CD8-positive, alpha-beta memory T cell (primary cell): ENCODE measurements around the gene CNPY1. TPM values are rescaled to one million over a fixed set of nuclear protein-coding genes. Genes with fewer than 3 reads are reported as not detected.

ENCODE experiments used
- CTCF ChIA-PET: fragments of 350-600 bp; sonication (Branson Sonifier 250); formaldehyde crosslinking; loops from one replicate; lab custom pipeline; 2021; ENCODE audit warnings: antibody characterized with exemption; lab: Charles Lee
- POLR2A ChIA-PET: fragments of 350-600 bp; sonication (Branson Sonifier 250); formaldehyde crosslinking; loops from one replicate; lab custom pipeline; 2021; ENCODE audit warnings: antibody characterized with exemption; lab: Charles Lee
- DNase-seq, 5 donors: peaks; one replicate each; pipeline versions ENCODE4 v3.0.0 to v3.0.0-alpha.2; 2020 to 2022; ENCODE audit warnings: mixed read lengths in 1 of 5
- H3K27ac ChIP-seq: one replicate; pipeline ENCODE4 v1.7.0; 2013; ENCODE audit warnings: low read depth, mild to moderate bottlenecking, low read length, moderate library complexity
- H3K27me3 ChIP-seq: 2 replicates; pipeline ENCODE4 v1.7.0; 2013; ENCODE audit warnings: low read length, mild to moderate bottlenecking; ENCODE audit not compliant: insufficient read depth, poor library complexity, severe bottlenecking
- H3K36me3 ChIP-seq: 2 replicates; pipeline ENCODE4 v1.7.0; 2013; ENCODE audit warnings: mild to moderate bottlenecking, low read length, moderate library complexity; ENCODE audit not compliant: insufficient read depth
- H3K4me1 ChIP-seq: 2 replicates; pipeline ENCODE4 v1.7.0; 2013; ENCODE audit warnings: mild to moderate bottlenecking, low read length, moderate library complexity; ENCODE audit not compliant: insufficient read depth
- H3K4me3 ChIP-seq: 2 replicates; pipeline ENCODE4 v1.7.0; 2013; ENCODE audit warnings: mild to moderate bottlenecking, low read length
- H3K9me3 ChIP-seq: 2 replicates; pipeline ENCODE4 v1.7.0; 2013; ENCODE audit warnings: mild to moderate bottlenecking, low read length
- H3K27ac Mint-ChIP-seq, 8 donors: one replicate each; pipeline ENCODE4 v1.8.0; 2020 to 2021; ENCODE audit warnings: mixed read lengths in 8 of 8, mild to moderate bottlenecking in 6 of 8, inconsistent platforms in 3 of 8, moderate library complexity in 3 of 8
- H3K27me3 Mint-ChIP-seq, 2 donors: one replicate each; pipeline ENCODE4 v1.8.0; 2020 to 2021; ENCODE audit warnings: mixed read lengths in 2 of 2, mild to moderate bottlenecking in 1 of 2, moderate library complexity in 1 of 2
- H3K36me3 Mint-ChIP-seq, 3 donors: one replicate each; pipeline ENCODE4 v1.8.0; 2020 to 2021; ENCODE audit warnings: mixed read lengths in 3 of 3, inconsistent platforms in 1 of 3, mild to moderate bottlenecking in 1 of 3
- H3K4me1 Mint-ChIP-seq, 3 donors: one replicate each; pipeline ENCODE4 v1.8.0; 2020 to 2021; ENCODE audit warnings: mixed read lengths in 3 of 3, inconsistent platforms in 1 of 3, mild to moderate bottlenecking in 1 of 3
- H3K4me3 Mint-ChIP-seq, 7 donors: one replicate each; pipeline ENCODE4 v1.8.0; 2020 to 2021; ENCODE audit warnings: mixed read lengths in 7 of 7, mild to moderate bottlenecking in 6 of 7, moderate library complexity in 4 of 7, inconsistent platforms in 2 of 7
- H3K9me3 Mint-ChIP-seq, 5 donors: one replicate each; pipeline ENCODE4 v1.8.0; 2020 to 2022; ENCODE audit warnings: mixed read lengths in 5 of 5, mild to moderate bottlenecking in 3 of 5, moderate library complexity in 2 of 5, inconsistent platforms in 1 of 5
- polyA plus RNA-seq: library from polyadenylated mRNA; unstranded; fragments of 300-500 nt; fragmentation: Illumina TruSeq; gene quantifications from one replicate; pipeline ENCODE4 v1.2.3, GENCODE V29; 2021
- total RNA-seq, 2 experiments: library from RNA; stranded (reverse); gene quantifications; one replicate each; pipeline ENCODE4 v1.2.3, GENCODE V29; 2021

The CNPY1 gene
- total and polyA plus RNA-seq, 3 experiments from 2014 or later = not detected

- no peak overlapping the region for H3K27ac ChIP-seq
- DNase-seq = no peak
- no peak overlapping the region for H3K27ac Mint-ChIP-seq
- H3K9me3 Mint-ChIP-seq = no peaks in the 10 kb centered on the region
- peaks cover 62 to 82% of the 10 kb centered on the region in 2 donors for H3K27me3 Mint-ChIP-seq
- H3K4me3 Mint-ChIP-seq = peak overlapping the region in 2 of 7 donors; percentile 47 to 48
- no peaks in the 10 kb centered on the region for H3K9me3 ChIP-seq
- H3K27me3 ChIP-seq = peaks cover 76% of the 10 kb centered on the region
- H3K4me1 Mint-ChIP-seq = peaks cover 8 to 22% (median 13%) of the 10 kb centered on the region in 3 donors
- CTCF ChIA-PET = no interaction called here
- POLR2A ChIA-PET = no interaction called here
- H3K36me3 ChIP-seq = no peaks in the 10 kb centered on the region
- peaks cover 0 to 1% (median 0%) of the 10 kb centered on the region in 3 donors for H3K36me3 Mint-ChIP-seq
- no peak overlapping the region for H3K4me3 ChIP-seq
- H3K4me1 ChIP-seq = no peaks in the 10 kb centered on the region
Observed at GRCh38 chr7:155468785-155469148, 77.6 kb downstream of the CNPY1 start.

- peak overlapping the region in 2 of 7 donors; percentile 47 to 48 for H3K4me3 Mint-ChIP-seq
- peaks cover 0 to 1% (median 0%) of the 10 kb centered on the region in 3 donors for H3K36me3 Mint-ChIP-seq
- H3K27me3 ChIP-seq = peaks cover 75% of the 10 kb centered on the region
- peaks cover 8 to 22% (median 13%) of the 10 kb centered on the region in 3 donors for H3K4me1 Mint-ChIP-seq
- no peaks in the 10 kb centered on the region for H3K9me3 Mint-ChIP-seq
- POLR2A ChIA-PET = no interaction called here
- H3K36me3 ChIP-seq = no peaks in the 10 kb centered on the region
- H3K4me3 ChIP-seq = no peak overlapping the region
- H3K27ac Mint-ChIP-seq = no peak overlapping the region
- CTCF ChIA-PET = no interaction called here
- H3K27ac ChIP-seq = no peak overlapping the region
- H3K4me1 ChIP-seq = no peaks in the 10 kb centered on the region
- H3K27me3 Mint-ChIP-seq = peaks cover 63 to 81% of the 10 kb centered on the region in 2 donors
- no peak for DNase-seq
- H3K9me3 ChIP-seq = no peaks in the 10 kb centered on the region
Observed at GRCh38 chr7:155467846-155468784, 78.2 kb downstream of the CNPY1 start.

- H3K36me3 Mint-ChIP-seq = no peaks in the 10 kb centered on the region
- no peaks in the 10 kb centered on the region for H3K4me1 ChIP-seq
- peak in 1 of 5 donors; percentile 26 for DNase-seq
- no peaks in the 10 kb centered on the region for H3K9me3 Mint-ChIP-seq
- no peak overlapping the region for H3K27ac ChIP-seq
- H3K4me3 Mint-ChIP-seq = peak overlapping the region in 3 of 7 donors; percentile 24 to 65 (median 31)
- peaks cover 8 to 22% (median 13%) of the 10 kb centered on the region in 3 donors for H3K4me1 Mint-ChIP-seq
- peaks cover 76% of the 10 kb centered on the region for H3K27me3 ChIP-seq
- POLR2A ChIA-PET = no interaction called here
- CTCF ChIA-PET = no interaction called here
- H3K9me3 ChIP-seq = no peaks in the 10 kb centered on the region
- H3K27me3 Mint-ChIP-seq = peaks cover 67 to 83% of the 10 kb centered on the region in 2 donors
- H3K4me3 ChIP-seq = no peak overlapping the region
- no peaks in the 10 kb centered on the region for H3K36me3 ChIP-seq
- H3K27ac Mint-ChIP-seq = no peak overlapping the region
Observed at GRCh38 chr7:155466814-155467733, 79.3 kb downstream of the CNPY1 start.

GRCh38 chr7:155466142-155466813, 80.1 kb downstream of the CNPY1 start:
- Mint-ChIP-seq H3K4me1 (peaks cover 8 to 22% (median 13%) of the 10 kb centered on the region in 3 donors), H3K27me3 (peaks cover 70 to 83% of the 10 kb centered on the region in 2 donors), H3K9me3 (no peaks in the 10 kb centered on the region), H3K36me3 (no peaks in the 10 kb centered on the region), H3K27ac (no peak overlapping the region), H3K4me3 (peak overlapping the region in 3 of 7 donors; percentile 15 to 40 (median 24))
- H3K36me3 ChIP-seq = no peaks in the 10 kb centered on the region
- no peaks in the 10 kb centered on the region for H3K9me3 ChIP-seq
- no peak overlapping the region for H3K4me3 ChIP-seq
- peaks cover 71% of the 10 kb centered on the region for H3K27me3 ChIP-seq
- CTCF ChIA-PET = no interaction called here
- DNase-seq = no peak
- POLR2A ChIA-PET = no interaction called here
- no peaks in the 10 kb centered on the region for H3K4me1 ChIP-seq
- H3K27ac ChIP-seq = no peak overlapping the region

GRCh38 chr7:155465761-155466141, 80.6 kb downstream of the CNPY1 start:
- Histone ChIP-seq H3K27ac (no peak overlapping the region), H3K4me3 (no peak overlapping the region), H3K4me1 (no peaks in the 10 kb centered on the region), H3K27me3 (peaks cover 69% of the 10 kb centered on the region), H3K9me3 (no peaks in the 10 kb centered on the region), H3K36me3 (no peaks in the 10 kb centered on the region)
- Mint-ChIP-seq H3K27ac (no peak overlapping the region), H3K9me3 (no peaks in the 10 kb centered on the region), H3K36me3 (no peaks in the 10 kb centered on the region), H3K4me3 (peak overlapping the region in 1 of 7 donors; percentile 40), H3K4me1 (peaks cover 8 to 22% (median 13%) of the 10 kb centered on the region in 3 donors), H3K27me3 (peaks cover 75 to 83% of the 10 kb centered on the region in 2 donors)
- DNase-seq = no peak
- ChIA-PET POLR2A (no interaction called here), CTCF (no interaction called here)

- Mint-ChIP-seq H3K4me1 (peaks cover 8 to 22% (median 13%) of the 10 kb centered on the region in 3 donors), H3K27me3 (peaks cover 71 to 79% of the 10 kb centered on the region in 2 donors), H3K27ac (no peak overlapping the region), H3K36me3 (no peaks in the 10 kb centered on the region), H3K9me3 (no peaks in the 10 kb centered on the region), H3K4me3 (peak overlapping the region in 1 of 7 donors; percentile 3)
- H3K4me3 ChIP-seq = no peak overlapping the region
- DNase-seq = no peak
- ChIA-PET POLR2A (no interaction called here), CTCF (no interaction called here)
- H3K36me3 ChIP-seq = no peaks in the 10 kb centered on the region
- no peak overlapping the region for H3K27ac ChIP-seq
- H3K27me3 ChIP-seq = peaks cover 67% of the 10 kb centered on the region
- H3K9me3 ChIP-seq = no peaks in the 10 kb centered on the region
- H3K4me1 ChIP-seq = no peaks in the 10 kb centered on the region
Observed at GRCh38 chr7:155464948-155465739, 81.2 kb downstream of the CNPY1 start.

- Mint-ChIP-seq H3K36me3 (no peaks in the 10 kb centered on the region), H3K27me3 (peaks cover 75 to 79% of the 10 kb centered on the region in 2 donors), H3K27ac (no peak overlapping the region), H3K4me3 (no peak overlapping the region), H3K4me1 (peaks cover 12 to 30% (median 17%) of the 10 kb centered on the region in 3 donors), H3K9me3 (no peaks in the 10 kb centered on the region)
- POLR2A ChIA-PET = no interaction called here
- H3K4me3 ChIP-seq = no peak overlapping the region
- no peaks in the 10 kb centered on the region for H3K4me1 ChIP-seq
- H3K36me3 ChIP-seq = no peaks in the 10 kb centered on the region
- H3K27ac ChIP-seq = no peak overlapping the region
- no peaks in the 10 kb centered on the region for H3K9me3 ChIP-seq
- DNase-seq = no peak
- peaks cover 60% of the 10 kb centered on the region for H3K27me3 ChIP-seq
- CTCF ChIA-PET = no interaction called here
Observed at GRCh38 chr7:155464183-155464582, 82.2 kb downstream of the CNPY1 start.
